D341Med (cell line): Measurements from ENCODE around the gene TMEM231.
"Not testable (repeated sequence)": the region's sequence is repeated elsewhere in the genome, so short reads cannot be mapped to it uniquely, and the experiment has no call there.

Experiments
- DNase-seq: peaks from one replicate; pipeline ENCODE4 v3.0.0; 2012; ENCODE audit warnings: low spot score

TMEM231 gene

GRCh38 chr16:75555707-75556430 lies at the start of gene TMEM231:
Gene TMEM231, minus strand, starts transcription at chr16:75556252. Its CDS starts 43 bp downstream, at chr16:75556209.
- DNase-seq, result peak; percentile 94

GRCh38 chr16:75603241-75603640 lies 47.2 kb upstream of the TMEM231 start:
- DNase-seq, result no peak

- no peak for DNase-seq
Observed at GRCh38 chr16:75599452-75600277, 43.6 kb upstream of the TMEM231 start.

- no peak for DNase-seq
Observed at GRCh38 chr16:75593825-75594820, 38.1 kb upstream of the TMEM231 start.

- DNase-seq, result no peak
Observed at GRCh38 chr16:75593308-75593707, 37.3 kb upstream of the TMEM231 start.

GRCh38 chr16:75591927-75592326 lies 35.9 kb upstream of the TMEM231 start:
- not testable (repeated sequence) for DNase-seq

GRCh38 chr16:75590920-75591843 lies 35.1 kb upstream of the TMEM231 start:
- no peak for DNase-seq

GRCh38 chr16:75589306-75589705 lies 33.3 kb upstream of the TMEM231 start:
- no peak for DNase-seq

GRCh38 chr16:75588716-75589115 lies 32.7 kb upstream of the TMEM231 start:
- no peak for DNase-seq

GRCh38 chr16:75584108-75584507 lies 28.1 kb upstream of the TMEM231 start:
- no peak for DNase-seq

GRCh38 chr16:75579281-75579834 lies 23.3 kb upstream of the TMEM231 start:
- no peak for DNase-seq

GRCh38 chr16:75578725-75579124 lies 22.7 kb upstream of the TMEM231 start:
- no peak for DNase-seq

GRCh38 chr16:75578212-75578611 lies 22.2 kb upstream of the TMEM231 start:
- no peak for DNase-seq

- DNase-seq, result no peak
Observed at GRCh38 chr16:75576384-75576811, 20.3 kb upstream of the TMEM231 start.

- DNase-seq, result no peak
Observed at GRCh38 chr16:75575958-75576357, 19.9 kb upstream of the TMEM231 start.

- no peak for DNase-seq
Observed at GRCh38 chr16:75573955-75574354, 17.9 kb upstream of the TMEM231 start.

- DNase-seq, result no peak
Observed at GRCh38 chr16:75572864-75573542, 17.0 kb upstream of the TMEM231 start.

- no peak for DNase-seq
Observed at GRCh38 chr16:75570396-75571065, 14.5 kb upstream of the TMEM231 start.

- DNase-seq, result no peak
Observed at GRCh38 chr16:75567911-75568310, 11.9 kb upstream of the TMEM231 start.
